Caki2 (cell line): Measurements from ENCODE around the gene ABCB4. TPM values are rescaled to one million over a fixed set of nuclear protein-coding genes. Genes with fewer than 3 reads are reported as not detected.

Experiments
- DNase-seq: peaks from one replicate; pipeline ENCODE4 v3.0.0-alpha.2; 2015; ENCODE audit warnings: low read depth
- in situ Hi-C: cut with HindIII; loops from 2 replicates; pipeline ENCODE4 v1.10.0; 2016; ENCODE audit warnings: low sequenced_read_pairs, low pct_unique_long_range_greater_than_20kb, mixed read lengths
- total RNA-seq: library from RNA; depleted of rRNA; stranded (reverse); fragments of >200 nt; shearing (Covaris generic); gene quantifications from 2 replicates; pipeline ENCODE4 v1.2.3, GENCODE V29; 2014; ENCODE audit warnings: low replicate concordance

The ABCB4 gene
- total RNA-seq, 1 experiment from 2014 or later, result 0.03 TPM

DNA sequence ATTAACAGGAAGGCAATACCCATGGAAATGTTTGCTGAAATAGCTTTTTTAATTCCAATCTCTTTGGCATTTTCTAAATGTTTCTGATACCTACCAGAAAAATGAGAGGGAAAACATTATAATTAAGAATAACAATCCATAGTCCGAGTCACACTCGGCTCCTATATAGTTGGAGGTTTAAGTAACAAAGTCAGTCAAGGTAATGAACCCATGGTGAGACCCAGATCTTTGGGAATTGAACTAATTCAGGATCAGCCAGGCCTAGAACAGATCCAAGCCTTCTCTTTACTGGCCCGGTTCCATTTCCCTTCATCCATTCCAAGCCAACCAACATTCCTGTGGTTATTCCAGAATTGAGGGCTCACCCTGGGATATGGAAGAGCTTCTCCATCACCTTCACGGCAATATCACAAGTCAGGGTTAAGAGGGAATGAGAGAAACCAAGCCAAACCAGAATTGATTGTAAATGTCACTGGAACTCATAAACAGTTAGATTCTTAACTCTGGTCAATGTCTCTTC, 28.3 kb downstream of the ABCB4 start:
- in situ Hi-C loops, result no loop called here
- DNase-seq, result no peak

DNA sequence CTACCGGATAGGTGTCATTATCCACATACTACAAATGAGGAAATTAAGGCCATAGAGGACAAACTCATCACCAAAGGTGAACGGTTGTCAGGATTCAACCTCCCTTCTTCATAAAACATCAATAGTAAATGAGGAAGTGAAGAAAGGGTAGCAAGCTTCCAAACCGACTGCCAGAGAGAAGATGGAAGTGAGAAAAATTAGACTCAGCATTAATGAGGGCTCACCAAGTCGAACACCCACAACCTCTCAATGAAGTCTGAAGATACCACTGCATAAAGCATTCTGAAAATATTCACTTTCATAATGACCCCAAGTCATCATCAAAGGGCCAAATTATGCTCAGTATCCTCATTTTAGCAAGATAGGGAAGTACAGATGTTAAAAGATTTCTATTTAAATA, 29.6 kb downstream of the ABCB4 start:
- DNase-seq, result no peak
- in situ Hi-C loops, result no loop called here

DNA sequence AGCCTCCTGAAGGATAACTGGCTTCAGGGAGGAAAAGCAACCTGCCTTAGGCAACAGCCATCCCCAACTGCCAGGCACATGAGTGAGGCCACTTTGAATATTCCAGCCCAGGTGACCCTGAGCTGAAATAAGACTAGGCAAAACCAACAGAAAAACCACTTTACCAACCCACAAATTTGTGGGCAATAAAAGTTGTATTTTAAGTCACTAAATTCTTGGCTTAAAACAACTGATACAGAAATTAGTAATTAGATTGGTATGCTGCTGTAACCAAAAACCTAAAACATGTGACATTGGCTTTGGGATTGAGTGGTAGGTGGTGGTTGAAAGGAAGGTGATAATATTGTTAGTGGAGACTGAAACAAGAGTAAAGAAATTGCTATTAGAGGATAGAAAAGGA, 39.9 kb downstream of the ABCB4 start:
- peak; percentile 23 for DNase-seq
- in situ Hi-C loops, result no loop called here

DNA sequence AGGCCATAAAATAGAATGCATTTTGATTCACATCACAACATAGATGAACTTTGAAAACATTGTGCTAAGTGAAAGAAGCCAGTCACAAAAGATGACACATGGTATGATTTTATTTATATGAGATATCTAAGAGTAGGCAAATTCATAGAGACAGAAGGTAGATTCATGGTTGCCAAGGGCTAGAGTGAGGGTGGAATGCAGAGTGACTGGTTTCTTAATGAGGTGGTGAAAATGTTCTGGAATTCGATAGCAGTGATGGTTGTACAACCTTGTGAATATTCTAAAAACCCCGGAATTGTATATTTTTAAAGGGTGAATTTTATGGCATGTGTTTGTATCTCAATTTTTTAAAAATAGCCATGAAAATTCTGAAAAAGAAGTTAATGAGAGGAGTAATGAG, 42.9 kb downstream of the ABCB4 start:
- in situ Hi-C loops, result no loop called here
- no peak for DNase-seq

DNA sequence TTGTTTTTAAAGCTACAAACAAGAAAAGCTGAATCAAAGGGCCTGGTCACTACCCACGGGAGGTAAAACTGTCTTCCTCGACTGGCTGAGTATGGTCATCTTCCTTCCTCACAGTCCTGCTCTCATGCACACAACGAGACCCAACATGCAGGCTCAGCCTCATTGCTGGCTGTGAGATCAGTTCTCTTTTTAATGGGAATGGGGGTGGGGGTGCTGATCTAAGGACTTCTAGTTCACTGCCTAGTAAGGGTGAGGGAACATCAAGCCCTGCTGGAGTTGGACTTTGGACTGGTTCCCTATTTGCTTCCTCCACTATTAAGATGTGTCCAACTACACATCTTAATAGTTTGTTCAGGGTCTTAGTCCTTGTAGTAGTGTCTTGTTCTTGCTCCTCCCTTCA, 48.2 kb downstream of the ABCB4 start:
- DNase-seq, result no peak
- in situ Hi-C loops, result no loop called here

DNA sequence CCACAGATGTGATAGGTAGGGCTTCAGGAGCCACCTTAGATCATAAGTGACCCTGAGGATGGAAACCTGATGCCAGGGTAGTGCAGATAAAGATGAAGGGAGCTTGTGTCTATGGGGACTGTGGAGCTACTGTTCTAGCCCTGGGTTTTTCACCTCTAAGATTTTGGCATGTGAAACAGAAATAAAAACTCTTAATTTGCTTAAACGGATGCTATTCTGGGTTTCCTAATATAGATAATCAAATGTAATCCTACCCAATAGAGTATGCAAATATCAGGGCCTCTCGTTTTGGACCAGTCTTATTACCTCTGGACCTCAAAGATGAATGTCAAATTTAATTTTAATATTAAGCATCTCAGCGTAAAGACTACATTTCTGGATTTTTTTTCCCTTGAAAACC, 49.3 kb downstream of the ABCB4 start:
- DNase-seq, result no peak
- in situ Hi-C loops, result no loop called here

DNA sequence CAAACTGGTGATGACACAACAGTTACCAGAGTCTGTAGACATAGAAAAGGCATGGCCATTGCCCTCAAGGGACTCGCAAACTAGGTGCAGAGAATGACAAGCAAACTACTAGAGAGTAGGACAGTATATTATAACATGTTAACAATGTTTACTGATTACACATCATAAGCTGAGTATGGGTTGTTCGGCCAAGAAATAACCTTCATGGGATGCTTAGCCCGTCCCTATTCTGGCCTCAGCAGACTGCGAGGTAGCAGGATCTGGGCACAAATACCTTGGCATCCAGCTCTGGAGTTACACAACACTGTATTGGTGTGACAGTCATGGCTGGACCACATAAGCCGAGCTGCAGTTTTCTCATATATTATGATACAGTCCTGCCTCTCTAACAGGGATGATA, 51.4 kb downstream of the ABCB4 start:
- no peak for DNase-seq
- in situ Hi-C loops, result no loop called here

DNA sequence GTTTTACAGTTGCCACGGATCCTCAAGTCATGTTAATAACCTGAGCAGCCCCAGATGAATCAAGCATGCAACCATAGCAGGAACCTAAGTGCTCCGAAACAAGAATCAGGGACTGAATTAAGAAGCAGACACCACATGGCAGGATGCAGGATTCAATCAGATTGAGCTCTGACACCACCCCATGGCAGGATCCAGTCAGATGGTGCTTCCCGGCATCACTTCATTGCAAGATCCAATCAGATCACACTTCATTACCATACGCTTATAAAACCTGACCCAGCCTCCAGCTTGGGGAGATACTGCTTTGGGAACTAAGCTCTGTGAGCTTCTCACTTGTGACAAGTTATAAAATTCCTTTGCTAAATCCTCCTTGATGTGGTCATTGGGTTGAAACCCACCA, 55.3 kb downstream of the ABCB4 start:
- in situ Hi-C loops, result no loop called here
- no peak for DNase-seq

DNA sequence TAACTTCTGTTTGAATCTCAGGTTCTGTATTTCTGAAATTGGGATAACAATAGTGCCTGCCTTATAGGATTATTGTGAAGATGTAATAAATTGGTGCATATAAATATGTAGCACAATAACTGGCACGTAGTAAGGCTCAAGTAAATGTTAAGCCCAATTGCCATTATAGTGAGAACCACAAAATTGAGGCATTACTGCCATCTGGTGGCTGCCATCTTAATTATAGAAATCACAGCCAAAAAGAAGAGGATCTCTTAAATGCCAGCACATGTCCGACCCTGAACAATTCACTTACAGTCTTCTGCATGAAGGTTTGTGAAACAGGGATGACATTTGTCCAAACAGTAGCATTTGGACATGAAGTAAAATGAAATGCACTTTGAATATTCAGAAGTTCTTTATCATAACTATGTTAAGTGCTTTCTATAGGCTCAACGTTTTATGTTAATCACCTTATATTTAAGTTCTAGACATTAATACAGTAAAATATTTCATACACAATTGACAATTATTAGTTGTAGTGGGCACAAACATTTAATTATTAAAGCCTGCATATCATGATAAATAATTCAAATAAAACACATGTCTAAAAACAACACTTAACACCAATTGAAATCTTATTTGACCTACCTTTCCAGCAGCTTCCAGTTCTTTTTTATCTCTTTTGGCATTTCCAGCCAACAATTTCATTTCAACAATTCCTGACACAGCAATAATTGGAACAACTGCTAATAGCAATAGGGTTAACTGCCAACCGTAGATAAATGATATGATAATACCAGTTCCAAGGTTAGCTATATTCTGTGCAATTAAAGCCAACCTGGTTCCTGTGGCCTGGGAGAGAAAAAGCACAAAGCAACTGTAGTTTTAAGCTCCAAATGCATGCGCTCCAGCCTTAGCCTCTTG, 58.5 kb downstream of the ABCB4 start:
- in situ Hi-C loops, result no loop called here
- DNase-seq, result peak; percentile 57

DNA sequence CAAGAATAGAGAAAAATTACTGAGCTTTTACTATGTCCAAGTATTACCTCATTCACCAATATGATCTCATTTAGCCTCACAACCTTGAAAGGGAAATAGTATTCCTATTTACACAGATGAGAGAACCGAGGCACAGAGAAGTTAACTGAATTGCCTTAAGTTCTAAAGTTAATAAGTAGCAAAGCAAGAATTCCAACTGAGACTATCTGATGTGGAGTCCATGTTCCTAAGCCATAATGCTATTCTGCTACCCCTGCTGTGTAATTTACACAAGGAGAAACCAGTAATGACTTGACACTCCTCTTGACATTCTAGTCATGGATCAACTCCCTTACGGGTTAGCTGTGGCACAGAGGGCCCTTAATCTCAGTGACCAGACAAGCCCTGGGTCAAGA, 60.7 kb downstream of the ABCB4 start:
- peak; percentile 82 for DNase-seq
- in situ Hi-C loops, result no loop called here

DNA sequence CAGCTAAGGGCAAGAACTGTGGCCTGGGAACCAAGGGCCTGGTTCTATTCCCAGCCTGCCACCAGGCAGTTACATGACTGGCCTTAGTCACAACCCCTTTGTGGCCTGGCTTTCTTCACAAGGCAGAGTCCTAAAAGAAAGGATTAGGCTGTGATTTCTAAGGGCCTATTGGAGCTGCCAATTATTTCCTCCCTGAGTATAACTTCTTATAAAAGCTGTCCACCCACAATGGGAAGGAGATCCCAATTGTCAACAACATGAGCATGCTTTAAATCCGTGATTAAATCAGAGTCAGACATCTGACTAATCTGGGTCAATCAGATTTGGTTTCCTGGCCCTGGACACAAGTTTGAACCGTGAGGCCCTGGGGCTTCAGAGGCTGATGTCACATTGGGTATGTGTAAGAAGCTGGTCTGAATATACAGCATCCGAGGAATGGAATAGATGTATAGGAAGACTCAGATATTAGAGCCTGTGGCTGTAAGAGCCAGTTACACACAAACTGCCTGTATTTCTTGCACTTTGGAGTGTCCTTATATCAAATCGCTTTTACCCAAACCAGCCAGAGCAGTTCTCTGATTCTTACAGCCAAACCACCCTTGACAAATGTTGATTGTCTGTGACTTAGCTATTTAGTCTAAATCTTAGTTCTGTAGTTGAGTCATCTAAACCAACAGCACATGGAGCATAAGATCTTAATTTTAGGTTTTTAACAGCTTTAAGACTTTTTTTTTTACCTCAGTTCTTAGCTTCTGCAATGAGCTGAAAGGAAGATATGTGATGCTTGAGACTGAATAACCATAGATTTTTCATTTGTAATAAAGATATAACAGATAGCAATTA, 61.3 kb downstream of the ABCB4 start:
- DNase-seq, result peak; percentile 37
- in situ Hi-C loops, result no loop called here

DNA sequence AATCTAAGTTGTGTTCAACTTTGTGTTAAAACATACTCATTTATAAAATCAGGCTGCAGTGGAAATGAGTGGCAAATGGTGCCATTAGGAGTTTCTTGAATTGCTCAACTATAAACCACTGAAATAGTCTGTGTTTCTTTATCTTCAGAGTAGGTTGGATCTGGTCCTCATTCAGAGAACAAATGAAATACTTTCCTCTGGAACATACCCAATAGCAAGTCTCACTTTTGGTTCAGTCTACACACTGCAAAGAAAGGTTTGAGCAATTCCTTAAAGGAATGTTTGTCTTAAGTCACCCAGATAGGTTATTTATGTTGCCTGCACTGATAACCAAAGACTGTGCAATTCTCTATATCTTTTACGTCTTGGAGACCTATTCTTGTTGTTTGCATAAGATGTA, 62.5 kb downstream of the ABCB4 start:
- in situ Hi-C loops, result no loop called here

DNA sequence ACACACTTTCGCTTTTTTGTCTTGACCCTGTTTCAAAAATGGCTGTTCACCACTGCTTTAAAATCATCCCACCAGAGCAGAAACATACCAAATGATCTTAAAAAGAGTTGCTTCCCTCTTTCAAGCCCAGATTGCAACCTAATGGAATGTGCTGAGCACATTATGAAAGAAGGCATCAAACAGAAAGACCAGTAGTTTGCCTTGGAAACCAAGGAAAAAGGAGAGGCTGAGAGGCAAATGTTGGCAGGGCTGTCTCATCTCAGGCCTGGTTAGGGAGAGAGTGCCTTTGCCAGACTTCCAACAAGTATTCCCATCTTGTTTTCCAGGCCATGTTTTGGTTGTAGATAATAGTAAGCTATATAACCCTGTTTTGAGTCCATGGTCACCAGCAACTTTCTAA, 64.3 kb downstream of the ABCB4 start:
- in situ Hi-C loops, result no loop called here
- no peak for DNase-seq

More for the DNA sequence above, 62.5 kb downstream of the ABCB4 start:
- no peak for DNase-seq

DNA sequence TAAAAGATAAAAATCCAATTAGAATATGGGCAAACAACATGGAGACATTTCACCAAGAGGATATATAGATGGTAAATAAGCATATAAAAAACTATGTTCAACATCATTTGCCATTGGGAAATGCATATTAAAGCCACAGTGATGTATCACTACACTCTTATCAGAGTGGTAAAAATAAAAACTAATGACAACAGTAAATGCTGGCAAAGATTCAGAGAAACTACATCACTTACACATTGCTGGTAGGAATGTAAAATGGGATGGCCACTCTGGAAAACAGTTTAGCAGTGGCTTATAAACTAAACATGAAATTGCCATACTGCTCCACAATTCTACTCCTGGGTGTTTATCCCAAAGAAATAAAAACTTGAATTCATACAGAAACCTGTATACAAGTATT, 70.8 kb downstream of the ABCB4 start:
- in situ Hi-C loops, result no loop called here

DNA sequence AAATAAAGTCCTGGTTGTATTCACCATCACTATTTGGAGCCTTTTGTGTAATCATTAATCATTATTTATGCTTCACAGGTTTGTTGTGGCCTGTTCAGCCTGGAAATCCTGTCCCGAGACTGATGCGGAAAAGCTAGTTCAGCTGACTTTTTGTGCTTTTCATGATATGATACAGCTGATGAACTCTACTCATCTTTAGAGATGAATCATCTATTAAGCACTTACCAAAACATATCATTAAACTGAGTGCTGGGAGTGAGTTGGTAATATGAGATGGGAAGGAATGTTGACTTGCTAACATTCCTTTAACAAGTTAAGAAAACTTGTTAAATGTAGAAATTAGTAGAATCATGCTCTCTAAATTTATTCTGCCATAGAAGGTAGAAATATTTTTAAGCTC, 77.0 kb downstream of the ABCB4 start:
- in situ Hi-C loops, result no loop called here
- peak; percentile 76 for DNase-seq

More for the DNA sequence above, 70.8 kb downstream of the ABCB4 start:
- DNase-seq, result no peak

DNA sequence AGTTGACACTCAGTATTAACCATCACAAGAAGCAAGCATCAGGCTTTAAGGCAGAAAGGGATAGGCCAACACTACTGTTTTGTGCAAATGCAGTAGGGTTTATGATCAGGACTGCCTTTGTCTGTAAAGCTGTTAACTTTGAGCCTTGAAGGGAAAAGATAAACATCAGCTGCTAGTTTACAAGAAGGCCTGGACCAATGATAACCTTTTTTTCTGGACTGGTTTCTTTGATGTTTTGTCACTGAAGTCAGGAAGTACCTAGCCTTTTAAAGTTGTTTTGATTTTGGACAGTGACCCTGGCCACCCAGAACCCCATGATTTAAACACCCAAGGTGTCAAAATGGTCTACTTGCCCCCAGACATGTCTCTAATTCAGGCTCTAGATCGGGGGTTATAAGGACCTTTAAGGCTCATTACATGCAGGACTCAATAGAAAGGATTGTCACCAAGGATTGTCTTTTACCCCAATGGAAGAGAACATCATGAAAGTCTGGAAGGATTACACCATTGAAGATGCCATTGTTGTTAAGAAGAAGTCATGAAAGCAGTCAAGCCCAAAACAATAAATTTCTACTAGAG, 79.9 kb downstream of the ABCB4 start:
- in situ Hi-C loops, result no loop called here
- no peak for DNase-seq

DNA sequence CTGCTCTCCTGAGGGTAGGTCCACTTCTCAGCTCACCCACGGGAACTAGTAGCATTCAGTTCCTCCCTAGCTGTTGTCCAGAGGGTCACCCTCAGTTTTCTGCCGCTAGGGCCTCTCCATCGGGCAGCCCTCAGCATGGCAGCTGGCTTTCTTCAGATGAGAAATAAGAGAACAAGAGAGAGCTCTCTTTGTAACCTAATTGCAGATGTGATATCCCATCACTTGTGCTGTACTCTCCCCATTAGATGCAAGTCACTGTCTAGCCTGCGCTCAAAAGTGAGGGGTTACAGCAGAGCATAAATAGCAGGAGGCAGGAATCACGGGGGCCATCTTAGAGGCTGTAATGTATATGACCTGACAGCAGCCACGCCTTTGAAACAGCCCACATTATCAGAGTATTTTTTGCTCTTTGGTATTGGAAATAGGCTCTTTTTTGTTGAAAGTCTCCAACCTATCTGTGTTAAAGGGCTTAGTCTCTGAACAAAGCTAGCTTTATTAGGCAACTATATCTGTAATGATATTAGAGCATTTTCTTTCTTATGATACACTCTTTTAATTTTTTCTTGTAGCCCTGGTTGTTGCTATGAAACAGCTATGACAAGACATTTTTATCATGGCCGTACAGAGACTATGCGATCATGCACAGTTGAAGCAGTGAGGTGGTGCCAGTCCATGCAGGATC, 84.3 kb downstream of the ABCB4 start:
- no peak for DNase-seq
- in situ Hi-C loops, result no loop called here

DNA sequence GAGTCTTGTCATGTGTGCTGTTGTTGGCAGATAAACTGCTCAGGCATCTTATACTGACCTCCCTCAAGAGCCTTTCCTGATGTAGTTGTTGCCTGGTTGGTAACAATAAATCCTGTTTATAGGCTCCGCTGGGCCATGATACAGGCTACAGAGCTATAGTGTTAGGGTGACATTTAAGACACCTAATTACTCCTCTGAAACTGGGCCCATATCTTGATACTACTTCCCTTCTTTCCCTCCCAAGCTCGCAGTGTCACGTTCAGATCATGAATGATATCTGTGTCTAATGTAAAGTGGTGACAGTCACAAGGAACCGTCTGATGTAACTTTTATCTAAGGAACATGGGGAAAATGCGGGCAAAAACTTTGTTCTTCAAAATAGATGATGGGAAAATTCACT, 94.6 kb downstream of the ABCB4 start:
- no peak for DNase-seq
- in situ Hi-C loops, result no loop called here
